Spleen (tissue), 7 donors: ENCODE results near the gene PAFAH2.

Experiments
- POLR2A ChIP-seq, 3 donors: fragments of 450-650 bp; IDR thresholded peaks; one replicate each; pipeline ENCODE4 v1.5.1; 2017; ENCODE audit warnings: antibody characterized with exemption in 3 of 3, mild to moderate bottlenecking in 1 of 3
- TF ChIP-seq, protein P1 (sequence below), 11 experiments: fragments of 200-600 bp in 7 of 11; fragments of 450-650 bp in 4 of 11; sonication (generic) in 4 of 11; IDR thresholded peaks in 8 of 11; conservative IDR thresholded peaks in 3 of 11; 1 replicate in 7 of 11; 2 replicates in 4 of 11; pipeline versions ENCODE4 v1.4.0 to v1.8.0; 2016 to 2021; ENCODE audit warnings: antibody characterized with exemption in 11 of 11, inconsistent platforms in 4 of 11, mild to moderate bottlenecking in 1 of 11
- donor health status: DM: no; HTN: no; CAD: no; lungs with moderate emphysema.
- donor health status: DM: no; HTN: no; CAD: no.
- donor health status: DM: no; HTN: no; CAD: no.

- no peak for TF ChIP-seq POLR2A (IDR thresholded peaks at IDR 0.05)
- TF ChIP-seq, protein P1, sequence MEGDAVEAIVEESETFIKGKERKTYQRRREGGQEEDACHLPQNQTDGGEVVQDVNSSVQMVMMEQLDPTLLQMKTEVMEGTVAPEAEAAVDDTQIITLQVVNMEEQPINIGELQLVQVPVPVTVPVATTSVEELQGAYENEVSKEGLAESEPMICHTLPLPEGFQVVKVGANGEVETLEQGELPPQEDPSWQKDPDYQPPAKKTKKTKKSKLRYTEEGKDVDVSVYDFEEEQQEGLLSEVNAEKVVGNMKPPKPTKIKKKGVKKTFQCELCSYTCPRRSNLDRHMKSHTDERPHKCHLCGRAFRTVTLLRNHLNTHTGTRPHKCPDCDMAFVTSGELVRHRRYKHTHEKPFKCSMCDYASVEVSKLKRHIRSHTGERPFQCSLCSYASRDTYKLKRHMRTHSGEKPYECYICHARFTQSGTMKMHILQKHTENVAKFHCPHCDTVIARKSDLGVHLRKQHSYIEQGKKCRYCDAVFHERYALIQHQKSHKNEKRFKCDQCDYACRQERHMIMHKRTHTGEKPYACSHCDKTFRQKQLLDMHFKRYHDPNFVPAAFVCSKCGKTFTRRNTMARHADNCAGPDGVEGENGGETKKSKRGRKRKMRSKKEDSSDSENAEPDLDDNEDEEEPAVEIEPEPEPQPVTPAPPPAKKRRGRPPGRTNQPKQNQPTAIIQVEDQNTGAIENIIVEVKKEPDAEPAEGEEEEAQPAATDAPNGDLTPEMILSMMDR (IDR thresholded peaks at IDR 0.05 in 8 of 11, conservative IDR thresholded peaks at IDR 0.05 in 3 of 11) = no peak
These were observed 19.2 kb upstream of the PAFAH2 start for GRCh38 chr1:26016953-26017545.
